OCI-LY7 (cell line): ENCODE results near the gene MACO1. TPM values are rescaled to one million over a fixed set of nuclear protein-coding genes. Genes with fewer than 3 reads are reported as not detected.
A peak's percentile ranks its signal among the peaks of the same experiment; 100 is the strongest.

Experiments used
- BruUV-seq: library from RNA; stranded (reverse); fragments of 400-500 nt; replicated peaks from 2 replicates; lab custom pipeline; 2021; lab: Mats Ljungman, UMichigan
- CTCF ChIA-PET: fragments of 300-600 bp; sonication (Branson Sonifier 250); formaldehyde crosslinking; loops from one replicate; lab custom pipeline; 2022; ENCODE audit warnings: antibody characterized with exemption; ENCODE audit not compliant: unreplicated experiment; lab: Charles Lee
- POLR2A ChIA-PET: fragments of 300-600 bp; sonication (Branson Sonifier 250); formaldehyde crosslinking; loops from one replicate; lab custom pipeline; 2022; ENCODE audit warnings: antibody characterized with exemption; lab: Charles Lee
- DNase-seq: peaks from one replicate; pipeline ENCODE4 v3.0.0-alpha.2; 2015; ENCODE audit warnings: low spot score
- H2AFZ ChIP-seq: fragments of 200-600 bp; sonication (generic), shearing (Covaris generic); 2 replicates; pipeline ENCODE4 v1.6.1; 2014; ENCODE audit warnings: mild to moderate bottlenecking, antibody characterized with exemption, low read length, moderate library complexity
- H3K27ac ChIP-seq: fragments of 200-600 bp; sonication (generic); 2 replicates; pipeline ENCODE4 v1.5.1; 2014; ENCODE audit warnings: mixed run types, low read depth, mild to moderate bottlenecking, moderate library complexity, low read length, inconsistent platforms; ENCODE audit not compliant: poor library complexity, severe bottlenecking
- H3K36me3 ChIP-seq: fragments of 200-600 bp; sonication (generic); 2 replicates; pipeline ENCODE4 v1.6.1; 2014; ENCODE audit warnings: mild to moderate bottlenecking, antibody characterized with exemption, low read length, moderate library complexity, mixed read lengths; ENCODE audit not compliant: insufficient read depth
- H3K4me1 ChIP-seq: fragments of 200-600 bp; sonication (generic); 2 replicates; pipeline ENCODE4 v1.5.1; 2014; ENCODE audit warnings: mild to moderate bottlenecking, low read length; ENCODE audit not compliant: insufficient read depth, poor library complexity, severe bottlenecking
- H3K4me2 ChIP-seq: fragments of 200-600 bp; sonication (generic); 2 replicates; pipeline ENCODE4 v1.6.1; 2014; ENCODE audit warnings: mild to moderate bottlenecking, low read length
- H3K4me3 ChIP-seq: fragments of 200-600 bp; sonication (generic); 2 replicates; pipeline ENCODE4 v1.5.1; 2014; ENCODE audit warnings: mild to moderate bottlenecking, low read depth, low read length; ENCODE audit not compliant: poor library complexity, severe bottlenecking
- H3K79me2 ChIP-seq: fragments of 200-600 bp; sonication (generic); 2 replicates; pipeline ENCODE4 v1.6.1; 2016; ENCODE audit warnings: low read depth, mild to moderate bottlenecking, low read length, moderate library complexity, mixed read lengths; ENCODE audit not compliant: insufficient read depth
- H3K9me2 ChIP-seq: fragments of 200-600 bp; sonication (generic); 2 replicates; pipeline ENCODE4 v1.6.1; 2016; ENCODE audit warnings: mild to moderate bottlenecking, low read length, mixed read lengths; ENCODE audit not compliant: insufficient read depth
- H3K9me3 ChIP-seq: fragments of 200-600 bp; sonication (generic); 2 replicates; pipeline ENCODE4 v1.6.1; 2014; ENCODE audit warnings: mild to moderate bottlenecking, mixed run types, low read length, mixed read lengths
- H4K20me1 ChIP-seq: fragments of 200-600 bp; sonication (generic); 2 replicates; pipeline ENCODE4 v1.6.1; 2014; ENCODE audit warnings: mild to moderate bottlenecking, antibody characterized with exemption, low read length, moderate library complexity, mixed read lengths; ENCODE audit not compliant: insufficient read depth
- CTCF ChIP-seq: fragments of 200-600 bp; sonication (generic); conservative IDR thresholded peaks from 2 replicates; pipeline ENCODE4 v1.5.1; 2014; ENCODE audit warnings: mild to moderate bottlenecking, antibody characterized with exemption, low read length, moderate library complexity, mixed read lengths
- EZH2phosphoT487 ChIP-seq: fragments of 200-600 bp; sonication (generic); IDR thresholded peaks from 2 replicates; pipeline ENCODE4 v1.6.1; 2018; ENCODE audit warnings: low read depth, borderline replicate concordance, mild to moderate bottlenecking, mixed run types, antibody characterized with exemption, low read length, moderate library complexity, mixed read lengths
- intact Hi-C: fragments of 100-400 bp; cut with micrococcal nuclease; formaldehyde crosslinking; loops from one replicate; pipeline ENCODE4 v1.10.0; 2022; ENCODE audit not compliant: unreplicated experiment
- total RNA-seq, 2 experiments: library from RNA; depleted of rRNA in 1 of 2; stranded (reverse); fragments of >200 nt in 1 of 2; shearing (Covaris generic) in 1 of 2; gene quantifications; 2 replicates each; pipeline ENCODE4 v1.2.3, GENCODE V29; 2014 to 2022

Gene MACO1
- total RNA-seq, 2 experiments from 2014 or later = 11.8 to 18.6 TPM

- H3K9me3 ChIP-seq = no peaks in the 10 kb centered on the region
- no peak for TF ChIP-seq EZH2phosphoT487
- TF ChIP-seq CTCF = no peak
- H3K9me2 ChIP-seq = no peaks in the 10 kb centered on the region
- no peak overlapping the region for H3K4me3 ChIP-seq
- no peak for DNase-seq
- H3K36me3 ChIP-seq = no peaks in the 10 kb centered on the region; the same call in 1 of the 2 replicates
- ChIA-PET CTCF (interaction anchor here (0.9 kb wide), 1 partner anchor 9 kb away, joined by 4 read pairs; no protein-coding TSS in a partner anchor), POLR2A (interaction anchor here (0.6 to 1.0 kb wide), 4 partner anchors 26 to 1930 kb away, joined by 3 to 6 read pairs (median 4); no protein-coding TSS in a partner anchor)
- no peak overlapping the region for H2AFZ ChIP-seq
- H3K4me2 ChIP-seq = 0 out of 2 replicates have a peak overlapping the region, but pooled peaks have one; percentile 95
- no peak overlapping the region for H3K27ac ChIP-seq
- H3K4me1 ChIP-seq = peaks cover 23% of the 10 kb centered on the region
- peaks cover 23% of the 10 kb centered on the region; the same call in 1 of the 2 replicates for H3K79me2 ChIP-seq
- BruUV-seq = no TSS peak
- peaks cover 16% of the 10 kb centered on the region for H4K20me1 ChIP-seq
- intact Hi-C loops = no loop called here
Observed at GRCh38 chr1:25428475-25429166, 2.1 kb upstream of the MACO1 start.

- H4K20me1 ChIP-seq = peaks cover 20% of the 10 kb centered on the region
- H3K4me1 ChIP-seq = peaks cover 49% of the 10 kb centered on the region
- no peaks in the 10 kb centered on the region; the same call in 1 of the 2 replicates for H3K36me3 ChIP-seq
- no peak for TF ChIP-seq EZH2phosphoT487
- peak; percentile 31; the same call in 1 of the 2 replicates for TF ChIP-seq CTCF
- ChIA-PET CTCF (no interaction called here), POLR2A (interaction anchor here (0.7 to 1.3 kb wide), 5 partner anchors 10 to 1512 kb away, joined by 3 to 7 read pairs (median 4); no protein-coding TSS in a partner anchor)
- H3K9me2 ChIP-seq = no peaks in the 10 kb centered on the region
- peak; percentile 82 for DNase-seq
- H3K4me2 ChIP-seq = peak overlapping the region; percentile 95
- H2AFZ ChIP-seq = peak overlapping the region; percentile 76
- BruUV-seq = no TSS peak
- peak overlapping the region; percentile 94 for H3K4me3 ChIP-seq
- H3K9me3 ChIP-seq = no peaks in the 10 kb centered on the region
- intact Hi-C loops = loop anchor here (10.0 kb wide), 1 partner anchor 686 kb away; the partner anchor contains the start of gene CLIC4
- peak overlapping the region; percentile 37 for H3K27ac ChIP-seq
- peaks cover 49% of the 10 kb centered on the region for H3K79me2 ChIP-seq
Observed at GRCh38 chr1:25430967-25431881, 527 bp downstream of the MACO1 start.
